Glomerular endothelial cell (primary cell): ENCODE results near the gene SELENOO. TPM values are rescaled to one million over a fixed set of nuclear protein-coding genes. Genes with fewer than 3 reads are reported as not detected.

Experiments used
- DNase-seq: peaks from one replicate; pipeline ENCODE4 v3.0.0-alpha.2; 2011; ENCODE audit warnings: low read depth, low spot score; ENCODE audit errors: extremely low read depth
- total RNA-seq: library from RNA; depleted of rRNA; stranded (reverse); fragments of >200 nt; gene quantifications from 2 replicates; pipeline ENCODE4 v1.2.3, GENCODE V29; 2015

The SELENOO gene
- total RNA-seq, 1 donor from 2014 or later: 29.3 TPM

GRCh38 chr22:50216055-50216683 is 15.4 kb downstream of the SELENOO start:
- no peak for DNase-seq

DNA sequence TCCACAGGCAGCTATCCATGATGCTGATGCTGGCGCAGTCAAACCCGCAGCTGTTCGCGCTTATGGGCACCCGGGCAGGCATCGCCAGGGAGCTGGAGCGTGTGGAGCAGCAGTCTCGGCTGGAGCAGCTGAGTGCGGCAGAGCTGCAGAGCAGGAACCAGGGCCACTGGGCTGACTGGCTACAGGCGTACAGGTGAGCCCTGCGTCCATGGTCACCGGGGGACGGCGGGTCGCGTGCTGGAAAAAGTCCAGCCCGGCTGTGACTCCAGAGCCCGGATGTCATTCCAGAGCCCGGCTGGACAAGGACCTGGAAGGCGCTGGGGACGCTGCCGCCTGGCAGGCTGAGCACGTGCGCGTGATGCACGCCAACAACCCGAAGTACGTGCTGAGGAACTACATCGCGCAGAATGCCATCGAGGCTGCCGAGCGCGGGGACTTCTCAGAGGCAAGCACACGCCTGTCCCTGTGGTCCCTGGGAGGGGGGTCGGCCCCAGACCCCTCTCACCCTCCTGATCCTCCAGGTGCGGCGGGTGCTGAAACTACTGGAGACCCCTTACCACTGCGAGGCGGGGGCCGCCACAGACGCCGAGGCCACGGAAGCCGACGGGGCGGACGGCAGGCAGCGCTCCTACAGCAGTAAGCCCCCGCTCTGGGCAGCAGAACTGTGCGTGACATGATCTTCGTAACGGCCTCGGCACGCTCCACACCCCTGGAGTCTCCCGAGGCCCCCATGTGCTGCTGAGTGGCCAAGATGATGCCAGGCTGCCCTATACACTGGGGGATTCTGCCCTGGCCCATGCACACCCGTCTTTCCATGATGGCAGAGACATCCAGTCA is 16.1 kb downstream of the SELENOO start:
- DNase-seq: no peak

GRCh38 chr22:50217543-50218152 is 16.8 kb downstream of the SELENOO start:
- DNase-seq: no peak

- DNase-seq: no peak
Observed at GRCh38 chr22:50218153-50218995, 17.6 kb downstream of the SELENOO start.

GRCh38 chr22:50218996-50219727 is 18.4 kb downstream of the SELENOO start:
- no peak for DNase-seq

DNA sequence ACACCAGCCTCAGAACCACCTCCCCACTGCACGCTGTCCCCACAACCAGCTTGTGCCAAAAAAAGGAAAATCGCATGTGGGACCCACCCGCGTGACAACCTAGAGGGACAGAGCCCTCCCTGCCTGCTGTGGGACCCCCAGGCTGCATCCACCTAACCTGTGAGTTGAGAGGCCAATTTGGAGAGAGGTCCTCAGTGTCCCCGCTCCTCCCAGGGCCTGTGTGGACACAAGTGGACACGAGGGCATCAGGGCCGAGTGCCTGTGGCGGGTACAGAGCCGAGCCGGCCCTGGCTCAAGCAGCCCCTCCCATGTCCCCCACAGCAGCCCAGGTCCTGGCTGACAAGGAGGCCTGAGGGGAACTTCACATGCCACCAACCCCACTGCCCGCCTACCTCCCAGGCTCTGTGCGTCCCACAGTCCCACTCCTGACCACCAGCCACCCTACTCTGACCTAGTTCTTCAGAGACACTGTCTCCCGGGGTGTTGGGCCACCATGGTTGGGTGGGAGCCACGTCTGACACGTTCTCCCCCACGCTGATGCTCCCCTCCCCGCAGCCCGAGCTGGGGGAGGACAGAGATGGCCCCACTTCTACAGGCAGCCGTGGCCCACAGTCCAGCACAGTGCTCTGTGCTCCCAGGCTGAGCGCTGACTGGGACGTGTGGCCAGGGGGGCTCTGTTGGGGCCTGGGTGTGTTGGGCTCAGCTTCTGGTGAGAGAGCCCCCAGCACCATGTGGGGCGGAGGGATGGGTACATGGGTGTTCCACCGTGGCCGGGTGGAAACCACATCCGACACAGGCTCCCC is 19.2 kb downstream of the SELENOO start:
- DNase-seq: no peak

- no peak for DNase-seq
Observed at GRCh38 chr22:50220603-50221409, 20.0 kb downstream of the SELENOO start.

GRCh38 chr22:50221410-50222300 is 20.8 kb downstream of the SELENOO start:
- no peak for DNase-seq

GRCh38 chr22:50222508-50222907 is 21.7 kb downstream of the SELENOO start:
- no peak for DNase-seq

- DNase-seq: no peak
Observed at GRCh38 chr22:50224071-50224470, 23.3 kb downstream of the SELENOO start.

GRCh38 chr22:50225200-50225969 is 24.6 kb downstream of the SELENOO start:
- no peak for DNase-seq

DNA sequence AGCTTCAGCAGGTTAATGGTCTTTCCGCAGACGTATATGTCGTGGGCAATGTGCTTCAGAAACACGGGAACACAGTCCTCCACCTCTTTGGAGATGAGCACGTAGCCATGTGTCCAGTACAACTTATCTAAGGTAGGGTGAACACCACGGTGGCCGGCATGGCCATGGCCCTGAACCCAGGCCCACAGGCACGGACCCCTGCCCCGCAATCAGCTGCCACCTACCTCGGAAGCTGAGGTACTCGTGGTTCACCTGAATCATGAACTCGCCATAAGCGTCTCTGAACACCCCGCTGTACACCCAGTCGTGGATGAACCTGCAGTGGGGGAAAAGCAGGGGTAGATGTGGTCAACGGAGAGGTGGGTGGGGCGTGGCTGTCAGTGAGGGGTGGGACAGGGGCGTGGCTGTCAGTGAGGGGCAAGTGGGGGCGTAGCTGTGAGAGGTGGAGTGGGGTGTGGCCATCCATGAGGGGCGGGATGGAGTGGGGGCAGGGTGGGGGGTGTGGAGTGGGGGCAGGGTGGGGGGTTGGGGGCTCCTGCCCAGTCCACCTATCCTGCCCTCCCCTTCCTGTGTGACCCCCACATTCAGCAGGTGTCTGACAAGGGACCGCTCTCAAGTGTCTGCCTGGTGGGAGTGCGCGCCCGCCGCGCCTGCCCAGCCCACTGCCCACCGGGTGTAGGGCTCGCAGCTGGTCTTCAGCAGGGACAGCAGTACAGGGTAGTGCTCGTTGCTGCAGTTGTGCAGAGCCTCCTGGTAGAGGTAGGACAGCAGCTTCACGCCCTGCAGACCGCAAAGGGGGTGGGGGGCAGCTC is 25.5 kb downstream of the SELENOO start:
- no peak for DNase-seq

- DNase-seq: no peak
Observed at GRCh38 chr22:50226875-50227165, 26.0 kb downstream of the SELENOO start.

GRCh38 chr22:50227579-50228215 is 26.9 kb downstream of the SELENOO start:
- DNase-seq: no peak

DNA sequence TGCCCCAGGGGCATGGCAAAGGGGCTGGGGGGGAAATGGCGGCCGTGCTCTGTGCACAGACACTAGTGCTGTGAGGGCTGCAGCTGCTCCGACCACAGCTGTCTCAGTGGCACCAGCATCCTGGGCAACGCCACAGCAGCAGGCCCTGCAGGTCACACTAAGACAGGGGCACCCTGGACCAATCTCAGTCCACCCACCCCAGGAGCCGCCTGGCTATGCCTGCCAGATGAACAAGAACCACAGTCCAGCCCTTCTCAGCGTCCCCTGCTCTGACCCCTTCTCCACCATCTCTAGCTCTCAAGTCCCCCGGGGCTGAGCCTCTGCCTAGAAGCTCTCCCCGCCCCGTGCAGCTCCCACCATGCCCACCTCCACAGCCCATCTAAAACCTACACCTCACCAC is 27.6 kb downstream of the SELENOO start:
- no peak for DNase-seq

GRCh38 chr22:50229370-50229769 is 28.6 kb downstream of the SELENOO start:
- DNase-seq: no peak
